ENCODE measurements around the gene SLC44A5.

Gene SLC44A5

GRCh38 chr1:75587692-75588091 lies 23.2 kb downstream of the SLC44A5 start:
- no peak for DNase-seq

- DNase-seq = no peak
These were observed 27.6 kb downstream of the SLC44A5 start for GRCh38 chr1:75583282-75583681.

GRCh38 chr1:75582725-75583261 lies 28.1 kb downstream of the SLC44A5 start:
- no peak for DNase-seq

- no peak for DNase-seq
These were observed 31.9 kb downstream of the SLC44A5 start for GRCh38 chr1:75579046-75579445.

- DNase-seq = no peak
These were observed 35.1 kb downstream of the SLC44A5 start for GRCh38 chr1:75575837-75576236.

GRCh38 chr1:75567191-75567590 lies 43.7 kb downstream of the SLC44A5 start:
- no peak for DNase-seq

GRCh38 chr1:75559800-75560199 lies 51.1 kb downstream of the SLC44A5 start:
- no peak for DNase-seq

- DNase-seq = no peak
These were observed 51.8 kb downstream of the SLC44A5 start for GRCh38 chr1:75559136-75559535.

GRCh38 chr1:75554870-75555269 lies 56.0 kb downstream of the SLC44A5 start:
- DNase-seq = no peak

GRCh38 chr1:75554181-75554580 lies 56.7 kb downstream of the SLC44A5 start:
- DNase-seq = no peak

- no peak for DNase-seq
These were observed 60.4 kb downstream of the SLC44A5 start for GRCh38 chr1:75550559-75550958.

GRCh38 chr1:75548721-75549480 lies 62.0 kb downstream of the SLC44A5 start:
- DNase-seq = no peak

- no peak for DNase-seq
These were observed 67.2 kb downstream of the SLC44A5 start for GRCh38 chr1:75543705-75544104.

- DNase-seq = no peak
These were observed 67.9 kb downstream of the SLC44A5 start for GRCh38 chr1:75542818-75543570.

- DNase-seq = no peak
These were observed 71.4 kb downstream of the SLC44A5 start for GRCh38 chr1:75539230-75540116.

GRCh38 chr1:75533085-75533484 lies 77.8 kb downstream of the SLC44A5 start:
- no peak for DNase-seq

- DNase-seq = no peak
These were observed 79.3 kb downstream of the SLC44A5 start for GRCh38 chr1:75531570-75531969.

- DNase-seq = no peak
These were observed 81.4 kb downstream of the SLC44A5 start for GRCh38 chr1:75529488-75529887.

GRCh38 chr1:75528001-75528400 lies 82.9 kb downstream of the SLC44A5 start:
- DNase-seq = no peak

GRCh38 chr1:75522389-75522788 lies 88.5 kb downstream of the SLC44A5 start:
- no peak for DNase-seq

- DNase-seq = no peak
These were observed 89.3 kb downstream of the SLC44A5 start for GRCh38 chr1:75521658-75522057.

GRCh38 chr1:75520862-75521475 lies 89.9 kb downstream of the SLC44A5 start:
- no peak for DNase-seq
